Mesenchymal stem cell (in vitro differentiated cells and primary cell): ENCODE data around the gene TNFRSF4.

ENCODE experiments used
- DNase-seq: peaks from one replicate; pipeline ENCODE4 v3.0.0-alpha.2; 2013
- H2AFZ ChIP-seq: one replicate; pipeline ENCODE4 v1.6.1; 2013; ENCODE audit warnings: low read depth, mild to moderate bottlenecking, control low read depth, inconsistent platforms, low read length, moderate library complexity
- H2AK5ac ChIP-seq: 2 replicates; pipeline ENCODE4 v1.6.1; 2013; ENCODE audit warnings: low read length, moderate library complexity, mild to moderate bottlenecking, inconsistent platforms; ENCODE audit not compliant: severe bottlenecking
- H2BK120ac ChIP-seq: one replicate; pipeline ENCODE4 v1.6.1; 2013; ENCODE audit warnings: low read depth, mild to moderate bottlenecking, inconsistent platforms, low read length, moderate library complexity
- H2BK12ac ChIP-seq, 2 experiments: one replicate each; pipeline ENCODE4 v1.6.1; 2013; ENCODE audit warnings: inconsistent platforms in 2 of 2, low read length in 2 of 2, mild to moderate bottlenecking in 2 of 2, moderate library complexity in 2 of 2, control low read depth in 1 of 2
- H2BK15ac ChIP-seq: one replicate; pipeline ENCODE4 v1.6.1; 2013; ENCODE audit warnings: mild to moderate bottlenecking, low read depth, inconsistent platforms; ENCODE audit not compliant: poor library complexity, severe bottlenecking
- H2BK5ac ChIP-seq: 2 replicates; pipeline ENCODE4 v1.6.1; 2013; ENCODE audit warnings: low read depth, mild to moderate bottlenecking, low read length, control low read depth, inconsistent platforms; ENCODE audit not compliant: poor library complexity, severe bottlenecking
- H3K14ac ChIP-seq, 2 experiments: one replicate each; pipeline ENCODE4 v1.6.1; 2013; ENCODE audit warnings: inconsistent platforms in 2 of 2, low read length in 2 of 2, control low read depth in 1 of 2, mild to moderate bottlenecking in 1 of 2, moderate library complexity in 1 of 2
- H3K18ac ChIP-seq, 2 experiments: one replicate each; pipeline ENCODE4 v1.6.1; 2013; ENCODE audit warnings: inconsistent platforms in 2 of 2, low read length in 2 of 2, control low read depth in 1 of 2, low read depth in 1 of 2, mild to moderate bottlenecking in 1 of 2
- H3K23ac ChIP-seq, 2 experiments: one replicate each; pipeline ENCODE4 v1.6.1; 2013; ENCODE audit warnings: inconsistent platforms in 2 of 2, low read length in 2 of 2, mild to moderate bottlenecking in 2 of 2, moderate library complexity in 2 of 2, control low read depth in 1 of 2
- H3K27ac ChIP-seq: 2 replicates; pipeline ENCODE4 v1.5.1; 2013; ENCODE audit warnings: mild to moderate bottlenecking, moderate library complexity, low read length, control low read depth, inconsistent platforms; ENCODE audit not compliant: poor library complexity, severe bottlenecking
- H3K27me3 ChIP-seq, 2 experiments: 2 replicates each; pipeline versions ENCODE4 v1.6.1 to v1.7.0; 2013; ENCODE audit warnings: low read length in 2 of 2, mild to moderate bottlenecking in 2 of 2, moderate library complexity in 2 of 2, control low read depth in 1 of 2, inconsistent platforms in 1 of 2; ENCODE audit not compliant: control insufficient read depth in 1 of 2, insufficient read depth in 1 of 2
- H3K36me3 ChIP-seq, 2 experiments: 2 replicates each; pipeline versions ENCODE4 v1.6.1 to v1.7.0; 2013; ENCODE audit warnings: low read length in 2 of 2, control low read depth in 1 of 2, inconsistent platforms in 1 of 2, low read depth in 1 of 2, mild to moderate bottlenecking in 1 of 2; ENCODE audit not compliant: insufficient read depth in 2 of 2, control insufficient read depth in 1 of 2
- H3K4ac ChIP-seq, 2 experiments: one replicate each; pipeline ENCODE4 v1.6.1; 2013; ENCODE audit warnings: inconsistent platforms in 2 of 2, low read length in 2 of 2, mild to moderate bottlenecking in 2 of 2, moderate library complexity in 2 of 2, control low read depth in 1 of 2, low read depth in 1 of 2
- H3K4me1 ChIP-seq: 2 replicates; pipeline ENCODE4 v1.6.1; 2013; ENCODE audit warnings: low read depth, low read length, control low read depth; ENCODE audit not compliant: control insufficient read depth, insufficient read depth
- H3K4me2 ChIP-seq: 2 replicates; pipeline ENCODE4 v1.6.1; 2013; ENCODE audit warnings: low read length, mild to moderate bottlenecking, inconsistent platforms; ENCODE audit not compliant: poor library complexity, severe bottlenecking
- H3K4me3 ChIP-seq, 2 experiments: 2 replicates each; pipeline versions ENCODE4 v1.5.1 to v1.7.0; 2013; ENCODE audit warnings: low read length in 2 of 2, mild to moderate bottlenecking in 2 of 2, control low read depth in 1 of 2, low read depth in 1 of 2; ENCODE audit not compliant: insufficient read depth in 1 of 2
- H3K79me1 ChIP-seq: replicated peaks from 2 replicates; pipeline ENCODE4 v1.6.1; 2013; ENCODE audit warnings: mild to moderate bottlenecking, control low read depth, low read length, inconsistent platforms; ENCODE audit not compliant: poor library complexity, severe bottlenecking
- H3K9ac ChIP-seq: 2 replicates; pipeline ENCODE4 v1.7.0; 2013; ENCODE audit warnings: mild to moderate bottlenecking, low read length, moderate library complexity
- H3K9me3 ChIP-seq: 2 replicates; pipeline ENCODE4 v1.7.0; 2013; ENCODE audit warnings: mild to moderate bottlenecking, low read length; ENCODE audit not compliant: control insufficient read depth
- H4K8ac ChIP-seq: one replicate; pipeline ENCODE4 v1.6.1; 2013; ENCODE audit warnings: inconsistent platforms, mild to moderate bottlenecking, low read length, moderate library complexity
- H4K91ac ChIP-seq: one replicate; pipeline ENCODE4 v1.6.1; 2013; ENCODE audit warnings: mild to moderate bottlenecking, low read length, inconsistent platforms
- WGBS: methylation state at CpG from one replicate; pipeline ENCODE4 v1.1.7; 2013; ENCODE audit warnings: mixed read lengths; 5-methylcytosine and 5-hydroxymethylcytosine counted together

Gene TNFRSF4

DNA sequence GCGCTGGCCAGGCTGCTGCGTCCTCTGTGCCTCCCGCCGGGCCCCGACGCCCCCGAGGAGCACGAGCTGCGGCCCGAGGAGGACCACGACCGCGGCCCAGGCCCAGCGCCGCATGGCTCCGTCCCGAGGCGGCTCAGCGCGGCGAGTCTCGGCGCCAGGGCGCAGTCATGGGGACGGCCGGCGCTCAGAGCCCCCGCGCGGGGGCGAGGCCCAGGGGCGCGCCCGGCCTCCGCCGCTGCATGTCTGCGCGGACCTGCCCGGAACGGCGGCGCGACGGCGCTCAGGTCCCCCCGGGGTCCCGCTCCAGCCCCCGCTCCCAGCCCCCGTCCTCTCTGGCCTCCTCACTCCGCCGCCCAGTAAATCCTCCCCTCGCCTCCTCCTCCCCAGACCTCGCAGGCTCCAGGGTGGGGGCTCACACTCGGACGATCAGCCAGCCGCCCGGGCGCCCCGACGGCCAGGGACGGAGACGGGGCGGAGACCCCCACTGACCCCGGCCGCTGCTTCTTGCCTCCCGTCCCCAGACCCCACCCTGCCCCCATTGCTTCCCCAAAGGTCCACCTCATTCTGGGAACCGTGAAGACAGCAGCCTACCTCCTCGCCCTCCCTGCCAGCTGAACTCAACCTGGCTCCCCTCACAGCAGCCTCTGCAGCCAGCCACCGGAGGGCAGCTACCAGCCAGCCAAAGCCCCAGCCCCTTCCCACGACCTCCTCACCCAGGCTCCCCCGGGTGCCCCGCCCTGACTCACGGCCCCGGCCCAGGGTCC, 32.8 kb upstream of the TNFRSF4 start, which contains the start of gene C1QTNF12:
TSS of gene C1QTNF12 (minus strand) at position 146 of the 764 bp plus-strand sequence. CDS start at position 114, 32 bp downstream.
- H3K36me3 ChIP-seq = peaks cover 0 to 44% of the 10 kb centered on the region in 2 experiments
- H3K4me2 ChIP-seq = peak within 1 kb of the TSS; percentile 62
- H3K27ac ChIP-seq = no peak within 1 kb of the TSS
- H2BK15ac ChIP-seq = peak within 1 kb of the TSS; percentile 89
- peak within 1 kb of the TSS; percentile 54 for H4K8ac ChIP-seq
- H3K18ac ChIP-seq = peak within 1 kb of the TSS; percentile 62 to 82
- H3K14ac ChIP-seq = peak within 1 kb of the TSS in 1 of 2 experiments; percentile 86
- H2BK120ac ChIP-seq = no peak within 1 kb of the TSS
- no peak within 1 kb of the TSS for H2BK5ac ChIP-seq
- peaks cover 6 to 20% of the 10 kb centered on the region in 2 experiments for H3K27me3 ChIP-seq
- no peak for DNase-seq
- H2BK12ac ChIP-seq = peak within 1 kb of the TSS; percentile 54 to 55
- no peak within 1 kb of the TSS for H3K9ac ChIP-seq
- peaks cover 32% of the 10 kb centered on the region for H3K4me1 ChIP-seq
- no peaks in the 10 kb centered on the region for H3K9me3 ChIP-seq
- peak within 1 kb of the TSS in 1 of 2 experiments; percentile 22 for H3K4me3 ChIP-seq
- H3K23ac ChIP-seq = peak within 1 kb of the TSS in 1 of 2 experiments; percentile 84
- H2AFZ ChIP-seq = no peak within 1 kb of the TSS
- peak within 1 kb of the TSS; percentile 39 for H4K91ac ChIP-seq
- peaks cover 13% of the 10 kb centered on the region for H3K79me1 ChIP-seq
- H3K4ac ChIP-seq = peak within 1 kb of the TSS in 1 of 2 experiments; percentile 64
- no peak within 1 kb of the TSS for H2AK5ac ChIP-seq
- WGBS = 13% methylated on average over 34 of the region's 74 CpGs

DNA sequence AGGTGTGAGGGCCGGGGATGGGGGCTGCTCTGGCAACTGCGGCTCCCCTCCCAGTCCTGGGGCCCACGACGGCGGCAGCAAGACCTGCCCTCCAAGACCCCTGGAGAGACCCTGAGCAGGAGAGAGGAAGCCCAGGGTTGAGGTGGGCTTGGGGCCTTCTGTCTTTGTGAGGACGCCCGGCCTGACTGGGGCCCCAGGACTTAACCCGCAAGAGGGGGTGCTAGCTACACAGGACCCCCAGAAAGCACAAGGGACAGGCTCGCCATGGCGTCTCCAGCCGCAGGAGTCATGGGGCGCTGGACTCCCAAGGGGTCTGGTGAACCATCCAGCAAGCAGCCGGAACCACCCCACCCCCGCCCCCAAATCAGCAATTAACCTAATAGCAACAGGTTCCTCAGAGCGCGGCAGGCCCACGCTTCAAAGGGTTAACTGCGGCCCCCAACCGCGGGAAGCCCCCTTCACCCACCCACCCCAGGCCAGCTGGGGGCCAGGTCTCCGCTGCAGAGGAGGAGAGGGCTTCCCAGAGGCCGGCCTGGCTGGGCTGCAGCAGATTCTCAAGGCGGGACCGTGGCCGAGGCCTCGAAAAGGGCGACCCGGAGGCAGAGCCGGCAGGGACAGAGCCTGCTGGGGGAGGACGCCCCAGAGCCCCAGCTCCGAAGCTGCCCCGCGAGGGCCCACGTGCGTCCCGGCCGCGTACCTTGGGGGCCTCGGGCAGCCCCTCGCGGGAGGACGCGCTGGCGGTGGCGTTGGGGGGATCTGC, 32.0 kb upstream of the TNFRSF4 start:
- Histone ChIP-seq H3K27ac (no peak overlapping the region), H2AK5ac (no peak overlapping the region), H2AFZ (no peak overlapping the region), H3K4ac (peak overlapping the region in 1 of 2 experiments; percentile 64), H3K14ac (peak overlapping the region in 1 of 2 experiments; percentile 86), H2BK15ac (peak overlapping the region; percentile 89), H3K9me3 (no peaks in the 10 kb centered on the region), H2BK5ac (no peak overlapping the region), H3K4me2 (peak overlapping the region; percentile 62), H3K23ac (peak overlapping the region in 1 of 2 experiments; percentile 84), H2BK120ac (no peak overlapping the region), H3K4me1 (peaks cover 36% of the 10 kb centered on the region), H3K27me3 (peaks cover 6 to 20% of the 10 kb centered on the region in 2 experiments), H3K9ac (no peak overlapping the region), H3K4me3 (no peak overlapping the region), H4K91ac (peak overlapping the region; percentile 39), H4K8ac (peak overlapping the region; percentile 54), H3K79me1 (peaks cover 10% of the 10 kb centered on the region), H3K18ac (peak overlapping the region; percentile 62 to 82), H3K36me3 (peaks cover 0 to 38% of the 10 kb centered on the region in 2 experiments), H2BK12ac (peak overlapping the region; percentile 54 to 55)
- no peak for DNase-seq
- 54% methylated on average over 37 of the region's 45 CpGs for WGBS

DNA sequence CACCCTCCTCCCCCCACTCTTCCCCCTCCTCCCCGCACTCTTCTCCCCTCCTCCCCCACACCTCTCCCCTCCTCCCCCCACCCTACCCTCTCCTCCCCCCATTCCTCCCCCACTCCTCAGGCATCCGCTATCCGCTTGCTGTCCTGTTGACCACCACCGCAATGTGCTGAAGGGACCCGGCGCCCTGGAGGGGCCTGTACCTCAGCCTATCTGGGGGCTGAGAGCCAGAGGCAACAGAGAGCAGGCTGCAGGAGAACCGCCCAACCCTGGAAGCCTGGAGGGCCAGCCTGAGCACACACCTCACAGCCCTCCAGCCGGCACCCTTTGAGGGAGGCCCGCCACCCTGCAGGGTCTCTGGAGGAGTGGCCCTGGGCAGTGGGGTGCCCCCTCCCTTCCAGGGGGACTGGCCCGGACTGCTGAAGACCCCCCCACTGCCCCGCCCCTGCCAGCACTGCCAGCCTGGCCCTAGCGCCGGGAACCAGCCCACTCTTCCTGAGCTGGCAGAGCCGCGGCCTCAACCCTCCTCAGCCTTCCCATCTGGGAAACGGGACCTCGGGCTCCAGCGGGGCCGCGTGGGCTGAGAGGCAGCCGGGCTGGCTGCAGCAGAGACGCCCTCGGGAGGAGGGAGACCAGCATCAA, 31.3 kb upstream of the TNFRSF4 start:
- DNase-seq = no peak
- H2AK5ac ChIP-seq = no peak overlapping the region
- WGBS = 87% methylated on average over 22 of the region's 23 CpGs

More for the DNA sequence above, 31.3 kb upstream of the TNFRSF4 start:
- Histone ChIP-seq H2BK5ac (no peak overlapping the region), H2BK12ac (no peak overlapping the region), H2AFZ (no peak overlapping the region), H2BK120ac (no peak overlapping the region), H4K91ac (no peak overlapping the region), H3K4me1 (peaks cover 34% of the 10 kb centered on the region), H2BK15ac (no peak overlapping the region), H3K4ac (no peak overlapping the region), H3K27ac (no peak overlapping the region), H3K79me1 (peaks cover 6% of the 10 kb centered on the region), H3K4me2 (no peak overlapping the region), H3K18ac (no peak overlapping the region), H3K23ac (no peak overlapping the region), H3K9ac (no peak overlapping the region), H3K14ac (no peak overlapping the region), H3K27me3 (peaks cover 6 to 20% of the 10 kb centered on the region in 2 experiments), H3K36me3 (peaks cover 0 to 32% of the 10 kb centered on the region in 2 experiments), H4K8ac (no peak overlapping the region), H3K9me3 (no peaks in the 10 kb centered on the region), H3K4me3 (no peak overlapping the region)
